Epithelial cell of proximal tubule (primary cell): ENCODE data around the gene RAPGEF5. TPM values are rescaled to one million over a fixed set of nuclear protein-coding genes. Genes with fewer than 3 reads are reported as not detected.
"Not testable (repeated sequence)": the region's sequence is repeated elsewhere in the genome, so short reads cannot be mapped to it uniquely, and the experiment has no call there.

Experiments
- DNase-seq: peaks from one replicate; pipeline ENCODE4 v3.0.0-alpha.2; 2011; ENCODE audit warnings: low read depth
- H3K4me3 ChIP-seq: 2 replicates; pipeline ENCODE4 v1.5.1; 2011; ENCODE audit warnings: low read depth, mild to moderate bottlenecking, low read length
- CTCF ChIP-seq: conservative IDR thresholded peaks from 2 replicates; pipeline ENCODE4 v1.5.1; 2012; ENCODE audit warnings: low read depth, mild to moderate bottlenecking, low read length
- total RNA-seq: library from RNA; depleted of rRNA; stranded (reverse); fragments of >200 nt; gene quantifications from 2 replicates; pipeline ENCODE4 v1.2.3, GENCODE V29; 2015

RAPGEF5 gene
- total RNA-seq, 1 donor from 2014 or later = 8.3 TPM

- H3K4me3 ChIP-seq = no peak overlapping the region
- DNase-seq = no peak
- TF ChIP-seq CTCF = no peak
Observed at GRCh38 chr7:22093001-22093400, 264.0 kb downstream of the RAPGEF5 start.

GRCh38 chr7:22090958-22091525, 265.9 kb downstream of the RAPGEF5 start:
- H3K4me3 ChIP-seq = not testable (repeated sequence)

GRCh38 chr7:22090512-22090911, 266.4 kb downstream of the RAPGEF5 start:
- TF ChIP-seq CTCF = no peak
- H3K4me3 ChIP-seq = no peak overlapping the region
- DNase-seq = no peak

More at GRCh38 chr7:22090958-22091525, 265.9 kb downstream of the RAPGEF5 start:
- not testable (repeated sequence) for DNase-seq

- no peak overlapping the region for H3K4me3 ChIP-seq
- TF ChIP-seq CTCF = no peak
- no peak for DNase-seq
Observed at GRCh38 chr7:22090107-22090506, 266.8 kb downstream of the RAPGEF5 start.

- no peak for TF ChIP-seq CTCF
- no peak overlapping the region for H3K4me3 ChIP-seq
- no peak for DNase-seq
Observed at GRCh38 chr7:22088827-22089226, 268.1 kb downstream of the RAPGEF5 start.

- no peak for TF ChIP-seq CTCF
- DNase-seq = no peak
Observed at GRCh38 chr7:22087861-22088260, 269.1 kb downstream of the RAPGEF5 start.

GRCh38 chr7:22083704-22084240, 273.2 kb downstream of the RAPGEF5 start:
- no peak for TF ChIP-seq CTCF
- H3K4me3 ChIP-seq = peak overlapping the region; percentile 52
- DNase-seq = no peak

More at GRCh38 chr7:22087861-22088260, 269.1 kb downstream of the RAPGEF5 start:
- H3K4me3 ChIP-seq = no peak overlapping the region
